HCT116 (cell line): ENCODE measurements around the gene TEF. TPM values are rescaled to one million over a fixed set of nuclear protein-coding genes. Genes with fewer than 3 reads are reported as not detected.

Experiments used
- ATAC-seq: fragments of 200-7000 bp; cut with Tn5 transposase; 2 replicates; pipeline ENCODE4 v1.9.1; 2020; ENCODE audit warnings: mild to moderate bottlenecking, moderate library complexity
- BruUV-seq: library from RNA; stranded (reverse); fragments of 400-500 nt; replicated peaks from 2 replicates; lab custom pipeline; 2021; lab: Mats Ljungman, UMichigan
- CTCF ChIA-PET: fragments of 300-600 bp; sonication (Branson Sonifier 250); formaldehyde crosslinking; loops from one replicate; lab custom pipeline; 2021; ENCODE audit warnings: antibody characterized with exemption; lab: Charles Lee
- POLR2A ChIA-PET: fragments of 300-600, 350-600 bp; sonication (Branson Sonifier 250); formaldehyde crosslinking; loops from one replicate; lab custom pipeline; 2021; ENCODE audit warnings: antibody characterized with exemption; lab: Charles Lee
- RAD21 ChIA-PET, 2 experiments: fragments of 300-600 bp; sonication (Branson Sonifier 250); formaldehyde crosslinking; loops; one replicate each; lab custom pipeline; 2023; ENCODE audit warnings: low total read pairs in 2 of 2; ENCODE audit not compliant: uncharacterized antibody in 2 of 2, unreplicated experiment in 2 of 2, low non-redundant PET in 1 of 2; lab: Charles Lee
- DNase-seq: peaks from one replicate; pipeline ENCODE4 v3.0.0-alpha.2; 2010; ENCODE audit warnings: low read depth, low spot score
- H2AFZ ChIP-seq: fragments of 200-600 bp; shearing (Covaris generic), sonication (generic); 2 replicates; pipeline ENCODE4 v1.6.1; 2017; ENCODE audit warnings: low read depth, mixed run types, mixed read lengths, antibody characterized with exemption, low read length; ENCODE audit not compliant: poor library complexity, severe bottlenecking
- H3K27ac ChIP-seq: 2 replicates; pipeline ENCODE4 v1.5.1; 2012; ENCODE audit warnings: low read depth, low read length
- H3K27me3 ChIP-seq: fragments of 200-600 bp; sonication (generic); 2 replicates; pipeline ENCODE4 v1.6.1; 2016; ENCODE audit warnings: mixed run types, low read length, mixed read lengths; ENCODE audit not compliant: insufficient read depth
- H3K36me3 ChIP-seq, 2 experiments: fragments of 200-500 bp in 1 of 2; fragments of 200-600 bp in 1 of 2; sonication (Bioruptor generic) in 1 of 2; sonication (generic) in 1 of 2; 2 replicates each; pipeline versions ENCODE4 v1.5.1 to v1.6.1; 2014 to 2016; ENCODE audit warnings: low read length in 2 of 2, inconsistent platforms in 1 of 2, mixed read lengths in 1 of 2, mixed run types in 1 of 2; ENCODE audit not compliant: insufficient read depth in 2 of 2, control insufficient read depth in 1 of 2
- H3K4me1 ChIP-seq, 2 experiments: fragments of 200-600 bp in 1 of 2; sonication (generic) in 1 of 2; 2 replicates each; pipeline versions ENCODE4 v1.5.1 to v1.6.1; 2012 to 2017; ENCODE audit warnings: low read length in 2 of 2, inconsistent platforms in 1 of 2, mild to moderate bottlenecking in 1 of 2, mixed read lengths in 1 of 2, mixed run types in 1 of 2, moderate library complexity in 1 of 2; ENCODE audit not compliant: insufficient read depth in 2 of 2, control insufficient read depth in 1 of 2
- H3K4me2 ChIP-seq: fragments of 200-600 bp; sonication (generic); 2 replicates; pipeline ENCODE4 v1.6.1; 2017; ENCODE audit warnings: mixed run types, low read length, mixed read lengths
- H3K4me3 ChIP-seq, 2 experiments: fragments of 200-600 bp in 1 of 2; sonication (generic) in 1 of 2; replicated peaks in 1 of 2; 2 replicates each; pipeline ENCODE4 v1.5.1; 2011 to 2016; ENCODE audit warnings: low read length in 2 of 2, control low read depth in 1 of 2, low read depth in 1 of 2, mild to moderate bottlenecking in 1 of 2, mixed read lengths in 1 of 2, mixed run types in 1 of 2
- H3K79me2 ChIP-seq: fragments of 200-600 bp; sonication (generic); 2 replicates; pipeline ENCODE4 v1.6.1; 2017; ENCODE audit warnings: mild to moderate bottlenecking, mixed run types, low read length, moderate library complexity, mixed read lengths; ENCODE audit not compliant: insufficient read depth
- H3K9ac ChIP-seq: fragments of 200-600 bp; sonication (generic); 2 replicates; pipeline ENCODE4 v1.6.1; 2016; ENCODE audit warnings: low read length, mixed read lengths
- H3K9me2 ChIP-seq: fragments of 200-600 bp; sonication (generic), shearing (Covaris generic); 2 replicates; pipeline ENCODE4 v1.6.1; 2017; ENCODE audit warnings: mixed run types, mild to moderate bottlenecking, moderate library complexity; ENCODE audit not compliant: insufficient read depth
- H3K9me3 ChIP-seq, 2 experiments: fragments of 200-500 bp in 1 of 2; fragments of 200-600 bp in 1 of 2; sonication (Bioruptor generic) in 1 of 2; sonication (generic) in 1 of 2; 2 replicates each; pipeline ENCODE4 v1.6.1; 2014 to 2017; ENCODE audit warnings: low read length in 2 of 2, mixed read lengths in 2 of 2, inconsistent platforms in 1 of 2, low read depth in 1 of 2, mild to moderate bottlenecking in 1 of 2, mixed run types in 1 of 2, moderate library complexity in 1 of 2; ENCODE audit not compliant: control insufficient read depth in 1 of 2, insufficient read depth in 1 of 2
- H4K20me1 ChIP-seq: fragments of 200-600 bp; sonication (generic), shearing (Covaris generic); 2 replicates; pipeline ENCODE4 v1.6.1; 2017; ENCODE audit warnings: mixed run types, mild to moderate bottlenecking, moderate library complexity; ENCODE audit not compliant: insufficient read depth
- CBX3 ChIP-seq: IDR thresholded peaks from 2 replicates; pipeline ENCODE4 v1.6.1; 2012; ENCODE audit warnings: low read depth
- CTCF ChIP-seq, 3 experiments: fragments of 200-600 bp in 1 of 3; sonication (generic) in 1 of 3; IDR thresholded peaks in 2 of 3; conservative IDR thresholded peaks in 1 of 3; 2 replicates each; pipeline ENCODE4 v1.5.1; 2012 to 2017; ENCODE audit warnings: low read depth in 2 of 3, low read length in 2 of 3, antibody characterized with exemption in 1 of 3, borderline replicate concordance in 1 of 3, control low read depth in 1 of 3, mild to moderate bottlenecking in 1 of 3, mixed read lengths in 1 of 3, mixed run types in 1 of 3, moderate library complexity in 1 of 3; ENCODE audit not compliant: insufficient read depth in 1 of 3
- EGR1 ChIP-seq: IDR thresholded peaks from 2 replicates; pipeline ENCODE4 v1.6.1; 2012; ENCODE audit warnings: low read depth
- ELF1 ChIP-seq: IDR thresholded peaks from 2 replicates; pipeline ENCODE4 v1.6.1; 2012; ENCODE audit warnings: low read depth, borderline replicate concordance
- EZH2 ChIP-seq: fragments of 200-600 bp; sonication (generic); IDR thresholded peaks from 2 replicates; pipeline ENCODE4 v1.6.1; 2017; ENCODE audit warnings: antibody characterized with exemption, mixed run types
- FOSL1 ChIP-seq: IDR thresholded peaks from 2 replicates; pipeline ENCODE4 v1.6.1; 2012; ENCODE audit warnings: low read depth
- JUND ChIP-seq: IDR thresholded peaks from 2 replicates; pipeline ENCODE4 v1.6.1; 2012
- POLR2A ChIP-seq: IDR thresholded peaks from 2 replicates; pipeline ENCODE4 v1.7.0; 2011; ENCODE audit warnings: borderline replicate concordance; ENCODE audit not compliant: insufficient read depth, insufficient read length; ENCODE audit errors: extremely low read depth
- POLR2AphosphoS5 ChIP-seq: IDR thresholded peaks from 2 replicates; pipeline ENCODE4 v1.6.1; 2011; ENCODE audit warnings: mild to moderate bottlenecking, low read depth, low read length, moderate library complexity
- RAD21 ChIP-seq: IDR thresholded peaks from 2 replicates; pipeline ENCODE4 v1.6.1; 2012; ENCODE audit warnings: low read depth, mild to moderate bottlenecking
- SIN3A ChIP-seq: IDR thresholded peaks from 2 replicates; pipeline ENCODE4 v1.6.1; 2012; ENCODE audit warnings: low read depth
- SP1 ChIP-seq: IDR thresholded peaks from 2 replicates; pipeline ENCODE4 v1.6.1; 2012; ENCODE audit warnings: low read depth
- SRF ChIP-seq: IDR thresholded peaks from 2 replicates; pipeline ENCODE4 v1.6.1; 2012; ENCODE audit warnings: low read depth
- YY1 ChIP-seq: IDR thresholded peaks from 2 replicates; pipeline ENCODE4 v1.6.1; 2011; ENCODE audit warnings: low read length, low read depth, moderate library complexity, mild to moderate bottlenecking; ENCODE audit not compliant: insufficient replicate concordance; ENCODE audit errors: extremely low read depth
- ZNF274 ChIP-seq: fragments of 200-500 bp; sonication (Bioruptor generic); IDR thresholded peaks from 2 replicates; pipeline ENCODE4 v1.6.1; 2014; ENCODE audit warnings: mild to moderate bottlenecking, low read depth, low read length, inconsistent platforms
- intact Hi-C: fragments of 100-400 bp; cut with micrococcal nuclease; formaldehyde crosslinking; loops from 2 replicates; pipeline ENCODE4 v1.10.0; 2022
- total RNA-seq: library from RNA; stranded (reverse); gene quantifications from one replicate; pipeline ENCODE4 v1.2.1, GENCODE V29; 2021; ENCODE audit not compliant: unreplicated experiment
- TF ChIP-seq, protein P1 (sequence below): IDR thresholded peaks from 2 replicates; pipeline ENCODE4 v1.6.1; 2012
- TF ChIP-seq, protein P2 (sequence below): IDR thresholded peaks from 2 replicates; pipeline ENCODE4 v1.6.1; 2011; ENCODE audit warnings: mild to moderate bottlenecking, low read length, moderate library complexity; ENCODE audit not compliant: insufficient replicate concordance; ENCODE audit errors: extremely low read depth

TEF gene
- total RNA-seq, 1 experiment from 2014 or later = 16.5 TPM

DNA sequence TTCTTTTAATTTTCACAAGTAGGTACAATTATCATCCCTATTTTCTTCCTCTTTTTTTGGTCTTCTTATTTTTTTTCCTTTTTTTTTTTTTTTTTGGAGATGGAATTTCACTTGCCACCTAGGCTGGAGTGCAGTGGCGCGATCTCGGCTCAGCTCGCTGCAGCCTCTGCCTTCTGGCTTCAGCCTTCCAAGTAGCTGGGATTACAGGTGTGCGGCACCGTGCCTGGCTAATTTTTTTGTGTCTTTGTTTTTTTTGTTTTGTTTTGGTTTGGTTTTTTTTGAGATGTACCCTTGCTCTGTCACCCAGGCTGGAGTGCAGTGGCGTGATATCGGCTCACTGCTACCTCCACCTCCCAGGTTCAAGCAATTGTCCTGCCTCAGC is 48.2 kb downstream of the TEF start (continued):
- TF ChIP-seq POLR2AphosphoS5 = no peak
- no peak for TF ChIP-seq YY1
- TF ChIP-seq JUND = no peak
- TF ChIP-seq, protein P1, sequence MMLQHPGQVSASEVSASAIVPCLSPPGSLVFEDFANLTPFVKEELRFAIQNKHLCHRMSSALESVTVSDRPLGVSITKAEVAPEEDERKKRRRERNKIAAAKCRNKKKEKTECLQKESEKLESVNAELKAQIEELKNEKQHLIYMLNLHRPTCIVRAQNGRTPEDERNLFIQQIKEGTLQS = no peak
- TF ChIP-seq EZH2 = no peak
- no peak for TF ChIP-seq POLR2A
- no peak for TF ChIP-seq SP1
- TF ChIP-seq CTCF (IDR thresholded peaks at IDR 0.05 in 2 of 3, conservative IDR thresholded peaks at IDR 0.05 in 1 of 3; ENCODE audit: borderline replicate concordance in 1 of 3, insufficient read depth in 1 of 3, low read depth in 2 of 3, low read length in 2 of 3) = no peak
- TF ChIP-seq EGR1 = no peak
- TF ChIP-seq ELF1 = no peak

DNA sequence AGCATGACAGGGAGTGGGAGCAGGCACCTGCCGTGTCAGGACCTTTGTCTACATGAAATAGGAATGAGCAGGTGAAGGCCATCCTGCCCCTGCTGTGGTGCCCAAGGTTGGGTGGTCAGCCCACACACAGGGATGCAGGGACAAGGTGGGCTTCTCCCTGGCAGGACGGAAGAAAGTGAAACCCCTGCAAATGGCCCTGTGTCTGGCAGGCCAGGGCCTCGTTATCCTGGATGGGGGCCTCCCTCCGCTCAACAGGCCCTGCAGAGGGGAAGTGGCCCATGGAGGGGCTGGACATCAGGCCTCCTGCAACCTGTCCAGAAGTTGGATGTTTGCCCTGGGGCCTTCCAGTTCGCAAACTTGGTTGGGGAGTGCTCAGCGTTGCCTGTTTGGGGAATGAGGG is 49.9 kb downstream of the TEF start:
- intact Hi-C loops = no loop called here
- RAD21 ChIA-PET = no interaction called here
- POLR2A ChIA-PET = no interaction called here
- no peak overlapping the region for H3K4me2 ChIP-seq
- no peaks in the 10 kb centered on the region for H3K27me3 ChIP-seq
- CTCF ChIA-PET = no interaction called here
- no peaks in the 10 kb centered on the region; a peak in 1 of 4 replicates for H3K4me1 ChIP-seq
- TF ChIP-seq SIN3A (no peak), POLR2A (no peak), EGR1 (no peak), CTCF (IDR thresholded peaks at IDR 0.05 in 2 of 3, conservative IDR thresholded peaks at IDR 0.05 in 1 of 3; ENCODE audit: borderline replicate concordance in 1 of 3, insufficient read depth in 1 of 3, low read depth in 2 of 3, low read length in 2 of 3) (no peak), SP1 (no peak), ZNF274 (no peak), JUND (no peak), FOSL1 (no peak), CBX3 (no peak), EZH2 (no peak), RAD21 (no peak), SRF (no peak), POLR2AphosphoS5 (no peak)
- TF ChIP-seq, protein P2, sequence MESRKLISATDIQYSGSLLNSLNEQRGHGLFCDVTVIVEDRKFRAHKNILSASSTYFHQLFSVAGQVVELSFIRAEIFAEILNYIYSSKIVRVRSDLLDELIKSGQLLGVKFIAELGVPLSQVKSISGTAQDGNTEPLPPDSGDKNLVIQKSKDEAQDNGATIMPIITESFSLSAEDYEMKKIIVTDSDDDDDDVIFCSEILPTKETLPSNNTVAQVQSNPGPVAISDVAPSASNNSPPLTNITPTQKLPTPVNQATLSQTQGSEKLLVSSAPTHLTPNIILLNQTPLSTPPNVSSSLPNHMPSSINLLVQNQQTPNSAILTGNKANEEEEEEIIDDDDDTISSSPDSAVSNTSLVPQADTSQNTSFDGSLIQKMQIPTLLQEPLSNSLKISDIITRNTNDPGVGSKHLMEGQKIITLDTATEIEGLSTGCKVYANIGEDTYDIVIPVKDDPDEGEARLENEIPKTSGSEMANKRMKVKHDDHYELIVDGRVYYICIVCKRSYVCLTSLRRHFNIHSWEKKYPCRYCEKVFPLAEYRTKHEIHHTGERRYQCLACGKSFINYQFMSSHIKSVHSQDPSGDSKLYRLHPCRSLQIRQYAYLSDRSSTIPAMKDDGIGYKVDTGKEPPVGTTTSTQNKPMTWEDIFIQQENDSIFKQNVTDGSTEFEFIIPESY = no peak
- peaks cover 26% of the 10 kb centered on the region for H3K79me2 ChIP-seq
- H4K20me1 ChIP-seq = peaks cover 4% of the 10 kb centered on the region; the same call in 1 of the 2 replicates
- DNase-seq = no peak
- H3K4me3 ChIP-seq = no peak overlapping the region
- ATAC-seq = no peak
- no peaks in the 10 kb centered on the region for H3K9me3 ChIP-seq
- no peak overlapping the region for H3K9ac ChIP-seq
- H2AFZ ChIP-seq = no peak overlapping the region
- BruUV-seq = no TSS peak
- no peak overlapping the region for H3K27ac ChIP-seq
- peaks cover 19% of the 10 kb centered on the region in 2 experiments; a peak in 3 of 4 replicates for H3K36me3 ChIP-seq
- no peaks in the 10 kb centered on the region for H3K9me2 ChIP-seq
